Choroid plexus epithelial cell (primary cell): ENCODE results near the gene PRG2.

ENCODE experiments used
- DNase-seq: peaks from one replicate; pipeline ENCODE4 v3.0.0-alpha.2; 2010; ENCODE audit warnings: low read depth
- H3K4me3 ChIP-seq: 2 replicates; pipeline ENCODE4 v1.5.1; 2011; ENCODE audit warnings: low read depth, mild to moderate bottlenecking, control low read depth, low read length, moderate library complexity
- TF ChIP-seq, protein P1 (sequence below): conservative IDR thresholded peaks from 2 replicates; pipeline ENCODE4 v1.5.1; 2011; ENCODE audit warnings: low read depth, mild to moderate bottlenecking, control low read depth, inconsistent platforms, low read length, moderate library complexity

Gene PRG2

GRCh38 chr11:57359896-57360690 is 30.4 kb downstream of the PRG2 start:
- DNase-seq, result peak; percentile 28
- TF ChIP-seq, protein P1, sequence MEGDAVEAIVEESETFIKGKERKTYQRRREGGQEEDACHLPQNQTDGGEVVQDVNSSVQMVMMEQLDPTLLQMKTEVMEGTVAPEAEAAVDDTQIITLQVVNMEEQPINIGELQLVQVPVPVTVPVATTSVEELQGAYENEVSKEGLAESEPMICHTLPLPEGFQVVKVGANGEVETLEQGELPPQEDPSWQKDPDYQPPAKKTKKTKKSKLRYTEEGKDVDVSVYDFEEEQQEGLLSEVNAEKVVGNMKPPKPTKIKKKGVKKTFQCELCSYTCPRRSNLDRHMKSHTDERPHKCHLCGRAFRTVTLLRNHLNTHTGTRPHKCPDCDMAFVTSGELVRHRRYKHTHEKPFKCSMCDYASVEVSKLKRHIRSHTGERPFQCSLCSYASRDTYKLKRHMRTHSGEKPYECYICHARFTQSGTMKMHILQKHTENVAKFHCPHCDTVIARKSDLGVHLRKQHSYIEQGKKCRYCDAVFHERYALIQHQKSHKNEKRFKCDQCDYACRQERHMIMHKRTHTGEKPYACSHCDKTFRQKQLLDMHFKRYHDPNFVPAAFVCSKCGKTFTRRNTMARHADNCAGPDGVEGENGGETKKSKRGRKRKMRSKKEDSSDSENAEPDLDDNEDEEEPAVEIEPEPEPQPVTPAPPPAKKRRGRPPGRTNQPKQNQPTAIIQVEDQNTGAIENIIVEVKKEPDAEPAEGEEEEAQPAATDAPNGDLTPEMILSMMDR, result no peak
- H3K4me3 ChIP-seq, result no peak overlapping the region

- TF ChIP-seq, protein P1, result no peak
- H3K4me3 ChIP-seq, result no peak overlapping the region
- DNase-seq, result no peak
Measured at GRCh38 chr11:57359396-57359795, 31.1 kb downstream of the PRG2 start.

GRCh38 chr11:57358991-57359390 is 31.5 kb downstream of the PRG2 start:
- DNase-seq, result no peak
- H3K4me3 ChIP-seq, result no peak overlapping the region
- TF ChIP-seq, protein P1, result no peak

- TF ChIP-seq, protein P1, result no peak
- no peak overlapping the region for H3K4me3 ChIP-seq
- no peak for DNase-seq
Measured at GRCh38 chr11:57358543-57358961, 31.9 kb downstream of the PRG2 start.

- H3K4me3 ChIP-seq, result no peak overlapping the region
- TF ChIP-seq, protein P1, result no peak
- DNase-seq, result peak; percentile 20
Measured at GRCh38 chr11:57357856-57358255, 32.6 kb downstream of the PRG2 start.

GRCh38 chr11:57357310-57357709 is 33.1 kb downstream of the PRG2 start:
- TF ChIP-seq, protein P1, result no peak
- DNase-seq, result no peak
- no peak overlapping the region for H3K4me3 ChIP-seq

- DNase-seq, result no peak
- H3K4me3 ChIP-seq, result no peak overlapping the region
- TF ChIP-seq, protein P1, result no peak
Measured at GRCh38 chr11:57356268-57356667, 34.2 kb downstream of the PRG2 start.
